ENCODE measurements around the gene BCL2.

- TF ChIP-seq CTCF (IDR thresholded peaks at IDR 0.05), result no peak
- peak in 1 of 2 donors; percentile 30 for TF ChIP-seq POLR2A (IDR thresholded peaks at IDR 0.05)
These were observed 157.8 kb downstream of the BCL2 start for GRCh38 chr18:63161761-63162195.
